Middle frontal gyrus (tissue), 1 donor: ENCODE measurements around the gene BTBD7.
A peak's percentile ranks its signal among the peaks of the same experiment; 100 is the strongest.
"Not testable (repeated sequence)": the region's sequence is repeated elsewhere in the genome, so short reads cannot be mapped to it uniquely, and the experiment has no call there.

Source experiments
- DNase-seq: peaks from one replicate; pipeline ENCODE4 v3.0.0-alpha.2; 2015; ENCODE audit warnings: low spot score; ENCODE audit errors: extremely low spot score

BTBD7 gene

DNA sequence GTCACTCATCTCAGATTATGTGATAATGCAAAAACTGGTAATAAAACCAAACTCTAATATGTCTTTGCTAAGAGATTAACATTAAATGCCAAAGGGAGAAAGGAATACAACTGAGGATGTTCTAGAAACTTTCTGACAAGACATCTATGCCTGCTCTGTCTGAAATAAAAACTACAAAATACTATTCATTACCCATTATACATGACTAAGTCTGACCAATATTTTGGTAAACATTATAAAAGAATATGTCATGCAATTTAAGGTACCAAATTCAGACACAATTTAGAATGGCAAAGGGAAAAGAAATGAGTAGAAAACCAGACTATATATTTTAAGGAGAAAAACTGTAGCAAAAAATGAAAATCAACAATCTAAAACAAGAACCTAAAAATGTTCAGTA lies 86.3 kb downstream of the BTBD7 start:
- DNase-seq, result no peak

DNA sequence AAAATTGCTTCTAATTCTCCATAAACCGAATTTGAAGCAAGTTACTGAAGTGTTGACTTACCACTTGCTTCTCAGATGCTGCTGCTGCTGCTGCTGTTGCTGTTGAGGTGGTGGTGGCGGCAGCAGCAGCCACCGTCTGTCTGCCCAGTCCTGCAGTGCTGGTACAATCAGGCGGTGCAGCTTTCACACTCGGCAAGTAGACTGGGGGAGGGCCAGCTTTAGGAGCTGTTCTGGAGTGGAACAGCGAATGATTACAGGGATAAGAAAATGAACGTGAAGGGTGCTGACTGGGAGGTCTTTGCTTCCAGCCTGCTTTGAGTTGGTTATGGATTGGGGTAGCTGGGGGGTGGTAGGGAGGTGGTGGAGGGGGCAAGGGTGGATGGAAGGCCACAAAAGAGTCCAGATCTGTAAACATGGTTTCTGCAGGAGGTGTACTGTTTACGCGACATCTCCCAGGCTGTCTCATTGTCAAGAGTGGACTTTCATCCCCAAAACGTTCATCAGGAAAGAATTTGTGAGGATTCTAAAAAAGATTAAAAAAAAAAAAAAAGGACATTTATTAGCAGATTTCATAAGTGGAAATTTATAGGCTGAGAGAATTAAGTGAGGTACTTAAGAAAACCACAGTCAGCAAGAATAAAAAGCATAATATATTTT lies 86.9 kb downstream of the BTBD7 start:
- DNase-seq, result no peak

DNA sequence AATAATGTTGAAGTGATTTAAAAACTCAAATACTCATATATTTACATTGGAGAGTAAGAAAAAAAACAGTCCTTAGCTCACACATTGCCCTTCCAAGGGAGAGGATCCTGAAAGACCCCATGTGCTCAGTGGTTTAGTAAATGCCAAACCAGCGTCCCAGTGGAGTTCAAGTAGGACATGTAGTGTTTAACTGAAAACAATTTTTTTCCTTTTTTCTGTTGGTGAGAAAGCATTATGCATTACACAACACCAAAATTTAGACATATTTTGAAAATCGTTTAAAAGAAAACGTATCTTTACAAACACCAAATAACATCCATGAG lies 92.2 kb downstream of the BTBD7 start:
- no peak for DNase-seq

DNA sequence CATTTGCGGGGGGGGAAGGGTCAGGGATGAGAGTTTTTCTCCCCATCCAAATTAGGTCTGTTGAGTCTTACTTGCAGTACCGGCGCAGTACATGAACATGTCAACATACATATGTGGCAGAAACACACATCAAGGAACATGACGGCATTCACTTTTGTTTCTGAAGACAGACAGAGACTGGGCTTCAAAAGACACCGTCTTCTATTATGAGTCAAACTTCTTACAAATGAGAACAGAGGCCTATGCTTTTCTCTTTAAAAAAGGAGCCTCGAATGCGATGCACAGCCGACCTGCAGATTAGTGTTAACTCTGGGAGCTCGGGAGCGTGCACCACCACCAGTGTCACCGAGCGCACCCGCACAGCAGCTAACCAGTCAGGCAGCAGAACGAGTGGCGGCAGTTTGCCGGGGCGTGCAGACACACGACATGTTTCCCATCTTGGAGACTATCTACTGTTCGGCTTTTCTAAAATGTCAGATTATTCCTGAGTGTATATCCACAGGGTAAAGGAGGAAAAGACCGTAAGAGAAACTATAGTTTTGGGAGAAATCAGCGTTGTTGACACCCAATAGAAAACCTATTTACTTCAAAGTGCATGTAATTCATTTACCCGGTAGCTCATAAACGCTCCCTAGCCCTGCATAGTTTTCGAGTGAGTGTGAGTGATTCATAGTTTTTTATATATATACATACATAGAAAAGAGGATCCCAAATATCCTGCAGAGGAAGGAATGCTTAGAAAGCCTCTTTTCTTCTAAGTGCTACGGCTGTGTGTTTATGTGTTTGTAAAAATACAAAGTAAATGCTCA lies 92.8 kb downstream of the BTBD7 start:
- DNase-seq, result no peak

DNA sequence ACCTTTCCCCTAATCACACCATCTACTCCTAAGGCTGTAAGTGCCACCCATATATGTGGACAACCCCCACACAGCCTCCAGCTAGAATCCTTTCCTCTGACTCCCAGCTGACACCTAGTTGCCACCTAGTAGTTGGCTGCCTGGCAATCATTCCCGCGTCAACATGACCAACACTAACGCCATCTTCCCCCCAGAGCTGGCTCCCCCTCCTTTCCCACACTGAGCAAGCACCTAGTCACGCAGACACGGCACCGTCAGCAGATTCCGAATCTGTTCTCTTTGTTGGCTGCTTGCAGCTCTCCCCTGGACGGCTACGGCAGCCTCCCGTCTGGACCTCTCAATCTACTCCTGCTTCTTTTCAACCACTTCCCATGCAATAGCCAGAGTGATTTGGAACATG lies 98.0 kb downstream of the BTBD7 start:
- no peak for DNase-seq

DNA sequence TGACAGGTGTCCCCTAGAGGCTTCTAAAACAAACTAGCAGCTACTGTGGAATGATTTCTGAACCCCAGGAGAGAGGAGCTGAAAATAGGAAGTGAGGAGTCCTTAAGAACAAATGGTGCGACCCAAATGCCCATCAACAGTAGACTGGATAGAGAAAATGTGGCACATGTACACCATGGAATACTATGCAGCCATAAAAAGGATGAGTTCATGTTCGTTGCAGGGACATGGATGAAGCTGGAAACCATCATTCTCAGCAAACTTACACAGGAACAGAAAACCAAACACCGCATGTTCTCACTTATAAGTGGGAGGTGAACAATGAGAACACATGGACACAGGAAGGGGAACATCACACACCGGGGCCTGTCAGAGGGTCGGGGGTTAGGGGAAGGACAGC lies 99.8 kb downstream of the BTBD7 start:
- not testable (repeated sequence) for DNase-seq

DNA sequence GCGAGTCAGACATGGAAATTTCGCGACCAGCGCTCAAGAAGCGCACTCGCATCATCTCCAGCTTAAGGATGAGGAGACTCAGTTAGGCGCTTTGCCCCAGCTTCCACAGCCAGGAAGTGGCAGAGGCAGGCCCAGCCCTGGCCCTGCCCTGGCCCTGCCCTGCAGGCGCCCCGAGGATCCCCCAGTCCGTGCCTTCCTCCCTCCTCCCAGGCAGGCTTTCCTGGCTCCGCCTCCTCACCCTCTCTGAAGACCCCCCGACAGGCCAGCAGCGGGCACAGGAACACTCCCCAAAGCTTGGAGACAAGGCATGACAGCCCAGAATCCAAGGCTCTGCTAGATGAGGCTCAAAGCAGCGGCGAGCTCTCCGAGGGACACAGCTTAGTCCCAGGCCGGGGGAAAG lies 100.7 kb downstream of the BTBD7 start:
- DNase-seq, result no peak

DNA sequence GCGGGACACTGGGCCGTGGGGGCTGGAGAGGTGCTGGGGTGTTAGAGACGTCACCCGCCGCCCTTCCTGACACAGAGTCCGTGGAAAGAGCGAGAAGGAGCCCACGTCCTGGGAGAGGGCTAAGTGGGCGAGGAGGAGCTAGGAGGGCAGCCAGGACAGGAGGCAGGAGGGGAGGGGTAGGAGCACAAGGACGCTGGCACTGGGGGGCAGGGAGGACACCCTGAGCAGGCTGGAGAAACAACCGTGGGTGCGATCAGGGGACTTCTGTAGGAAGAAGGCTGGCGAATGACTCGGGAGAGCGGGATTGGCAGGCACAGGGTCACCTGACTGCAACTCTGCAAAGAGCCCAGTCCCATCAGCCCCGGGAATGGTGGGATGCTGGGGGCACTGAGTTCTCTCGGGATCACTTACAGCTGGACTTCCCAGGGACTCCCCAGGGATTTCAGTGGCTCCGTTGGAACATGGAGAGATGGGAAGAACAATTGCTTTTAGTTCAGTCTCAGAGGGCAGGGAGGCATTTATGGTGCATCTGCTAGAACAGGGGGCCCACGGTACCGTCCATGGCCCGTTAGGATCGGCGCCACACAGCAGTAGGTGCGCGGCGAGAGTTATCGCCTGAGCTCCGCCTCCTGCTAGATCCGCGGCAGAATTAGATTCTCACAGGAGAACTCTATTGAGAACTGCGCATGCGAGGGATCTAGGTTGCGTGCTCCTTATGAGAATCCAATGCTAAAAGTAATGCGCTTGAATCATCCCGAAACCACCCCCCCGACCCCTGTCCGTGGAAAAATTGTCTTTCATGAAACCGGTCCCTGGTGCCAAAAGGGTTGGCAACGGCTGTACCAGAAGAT lies 101.5 kb downstream of the BTBD7 start:
- peak; percentile 22 for DNase-seq

DNA sequence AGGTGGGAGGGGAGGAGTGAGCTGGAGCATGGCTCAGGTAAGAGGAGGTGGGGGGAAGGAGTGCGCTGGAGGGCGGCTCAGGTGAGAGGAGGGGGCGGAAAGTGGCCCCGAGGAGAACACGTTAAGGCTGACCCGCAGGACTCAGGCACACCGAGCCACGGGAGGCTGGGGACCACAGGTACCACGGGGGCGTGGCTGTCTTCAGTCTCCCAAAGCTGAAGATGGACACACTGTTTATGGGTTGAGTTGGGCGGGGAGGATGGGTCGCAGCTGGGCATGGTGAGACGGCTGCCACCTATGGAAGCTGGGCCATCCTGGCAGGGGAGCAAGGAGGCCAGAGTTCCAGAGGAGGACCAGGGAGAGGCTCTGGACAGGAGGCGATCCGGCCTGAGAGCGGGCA lies 102.3 kb downstream of the BTBD7 start:
- DNase-seq, result no peak

DNA sequence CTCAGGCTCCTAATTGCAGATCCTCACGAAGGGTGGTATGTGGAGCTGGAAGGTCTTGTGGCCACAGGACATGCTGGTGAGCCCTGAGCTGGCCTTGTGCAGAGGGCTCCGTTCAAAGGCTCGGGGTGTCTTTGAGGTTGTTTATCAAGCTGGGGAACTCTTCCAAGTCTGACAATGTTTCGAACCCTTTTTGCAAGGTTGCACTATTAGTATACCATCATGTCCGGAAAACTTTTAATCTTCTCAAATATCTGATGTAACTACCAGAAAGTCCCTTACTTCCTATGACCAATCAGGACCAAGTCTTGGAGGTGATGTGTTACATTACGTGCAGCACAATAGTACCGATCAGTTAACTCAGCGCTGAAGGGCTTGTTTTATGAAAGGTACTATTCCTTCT lies 104.3 kb downstream of the BTBD7 start:
- no peak for DNase-seq

DNA sequence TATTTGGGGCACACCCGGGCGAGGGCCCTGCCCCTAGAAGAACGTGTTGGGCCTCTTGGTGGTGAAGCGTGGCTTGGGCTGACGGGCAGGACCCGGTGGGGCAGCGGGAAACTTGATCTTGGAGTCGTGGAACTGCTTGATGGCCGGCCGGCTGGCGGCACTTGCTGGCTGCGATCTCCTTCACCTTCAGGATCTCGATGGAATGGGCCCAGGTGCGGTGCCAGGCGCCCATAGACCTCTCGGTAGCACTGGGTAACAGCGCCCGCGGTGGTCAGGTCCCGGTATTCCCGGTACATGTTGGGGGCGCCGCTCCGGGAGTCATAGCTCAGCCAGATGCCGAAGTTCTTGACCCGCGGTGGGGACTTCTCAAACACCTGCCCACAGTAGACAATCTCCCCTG lies 109.3 kb downstream of the BTBD7 start:
- DNase-seq, result no peak

DNA sequence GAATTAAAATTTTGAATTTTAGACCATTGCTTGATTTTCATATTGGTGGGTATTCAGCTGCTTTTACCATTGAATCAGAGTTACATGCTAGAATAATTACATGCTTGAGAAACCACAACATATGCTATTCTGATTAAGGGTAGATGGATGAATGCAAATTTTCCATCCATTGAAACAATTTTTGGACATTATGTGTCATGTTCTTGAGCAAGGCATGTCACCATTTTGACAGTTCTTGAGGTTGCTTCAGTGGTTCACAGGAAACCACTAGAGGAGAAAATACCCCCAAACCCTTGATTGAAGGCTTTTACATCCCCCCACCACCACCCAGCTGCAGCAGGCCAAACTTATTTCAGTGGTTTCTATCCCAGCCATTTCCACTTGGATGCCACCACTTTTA lies 112.3 kb downstream of the BTBD7 start:
- no peak for DNase-seq

DNA sequence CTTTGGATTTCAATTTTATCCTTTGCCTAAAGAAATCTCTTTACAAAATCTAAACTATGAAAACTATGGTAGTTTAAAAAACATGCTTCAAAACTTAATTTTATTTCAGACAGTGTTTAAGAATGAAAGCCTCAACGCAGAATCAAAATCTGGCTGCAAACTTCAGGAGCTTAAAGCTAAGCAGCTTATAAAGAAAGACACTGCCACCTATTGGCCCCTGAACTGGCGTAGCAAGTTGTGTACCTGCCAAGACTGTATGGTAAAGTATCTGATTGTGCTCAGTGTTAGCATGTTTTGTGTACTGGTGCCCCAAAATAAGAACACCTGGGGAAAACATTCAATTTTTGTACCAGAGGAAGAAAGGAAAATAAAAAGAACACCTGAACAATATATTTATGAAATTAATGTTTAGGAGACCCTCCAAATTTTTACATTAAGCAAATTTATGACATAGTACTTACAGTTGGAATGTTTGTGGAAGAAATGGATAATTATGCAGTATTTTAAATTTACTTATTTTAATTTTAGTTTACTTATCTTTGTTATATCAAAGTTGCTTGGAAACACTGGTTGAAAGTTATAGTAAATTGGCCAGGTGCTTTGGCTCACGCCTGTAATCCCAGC lies 113.6 kb downstream of the BTBD7 start:
- DNase-seq, result no peak

DNA sequence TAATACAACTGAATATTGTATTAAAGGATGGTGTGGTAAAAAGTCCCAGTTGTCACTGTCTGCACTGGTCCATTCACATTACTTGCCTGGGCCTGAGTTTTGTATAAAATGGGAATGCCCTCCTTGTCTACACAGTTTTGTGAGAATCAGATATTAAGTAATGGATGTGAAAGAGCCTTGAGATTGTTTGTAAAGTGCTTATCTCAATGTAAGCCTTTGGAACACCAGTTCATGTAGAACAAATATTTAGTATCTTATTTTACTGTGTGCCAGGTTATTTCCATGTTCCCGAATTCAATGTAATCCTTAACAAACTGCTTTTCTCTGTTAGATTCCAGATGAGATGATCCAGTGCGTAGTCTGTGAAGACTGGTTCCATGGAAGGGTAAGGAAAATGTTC lies 118.2 kb downstream of the BTBD7 start:
- no peak for DNase-seq

DNA sequence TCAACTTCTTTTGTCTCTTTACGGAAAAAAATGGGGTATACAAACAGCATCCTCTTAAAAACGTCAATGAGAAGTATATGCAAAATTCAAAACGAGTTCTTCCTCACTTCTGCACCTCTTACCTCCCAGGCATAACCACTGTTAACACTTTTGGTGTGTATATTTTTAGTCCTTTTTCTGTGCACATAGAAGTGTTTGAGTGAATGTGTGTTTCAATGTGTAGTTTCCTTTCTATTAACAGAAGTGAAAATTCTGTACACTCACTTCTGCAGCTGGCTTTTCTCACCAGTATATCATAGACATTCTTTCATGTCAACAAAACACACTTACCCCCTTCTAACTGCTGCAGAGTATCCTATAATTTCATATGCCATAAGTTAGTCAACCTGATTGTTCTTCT lies 120.4 kb downstream of the BTBD7 start:
- no peak for DNase-seq

DNA sequence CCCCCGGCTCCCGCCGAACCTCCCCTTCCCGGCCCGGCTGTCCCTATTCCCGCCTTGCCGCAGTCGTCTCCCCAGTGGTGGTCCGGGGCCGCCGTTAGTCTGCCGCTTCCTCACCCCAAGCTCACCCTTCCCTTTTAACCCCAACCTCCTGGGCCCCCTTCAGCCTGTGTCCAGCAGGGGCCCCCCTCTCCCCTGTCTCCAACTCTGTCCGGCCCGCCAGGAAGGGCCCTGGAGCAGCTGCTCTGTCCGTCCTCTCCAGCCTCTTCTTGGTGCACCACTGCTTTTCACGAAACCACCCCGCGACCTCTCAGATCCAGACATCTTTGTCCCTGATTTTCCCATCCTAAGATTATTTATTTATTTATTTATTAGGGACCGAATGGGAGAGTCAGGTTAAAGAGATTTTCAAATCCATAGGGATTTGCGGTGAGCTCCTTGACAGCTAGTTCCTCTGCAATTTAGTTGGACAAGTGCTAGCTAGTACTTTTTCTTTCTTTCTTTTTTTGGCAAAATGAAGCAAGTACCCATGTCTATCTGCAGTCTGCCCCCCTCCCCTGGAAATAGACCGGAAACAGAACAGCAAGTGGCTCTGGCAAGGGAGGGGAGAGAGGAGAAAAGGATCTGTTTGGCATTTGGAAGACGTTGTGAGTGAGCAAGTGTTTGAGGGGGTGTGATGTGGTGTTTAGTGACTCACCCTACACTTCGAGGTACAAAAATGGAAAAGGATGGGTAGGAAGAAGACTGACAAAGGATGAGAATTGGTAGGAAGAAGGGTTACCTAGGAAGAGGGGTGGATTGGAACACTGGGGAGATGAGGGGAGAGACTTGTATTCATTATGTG lies 125.1 kb downstream of the BTBD7 start:
- no peak for DNase-seq

DNA sequence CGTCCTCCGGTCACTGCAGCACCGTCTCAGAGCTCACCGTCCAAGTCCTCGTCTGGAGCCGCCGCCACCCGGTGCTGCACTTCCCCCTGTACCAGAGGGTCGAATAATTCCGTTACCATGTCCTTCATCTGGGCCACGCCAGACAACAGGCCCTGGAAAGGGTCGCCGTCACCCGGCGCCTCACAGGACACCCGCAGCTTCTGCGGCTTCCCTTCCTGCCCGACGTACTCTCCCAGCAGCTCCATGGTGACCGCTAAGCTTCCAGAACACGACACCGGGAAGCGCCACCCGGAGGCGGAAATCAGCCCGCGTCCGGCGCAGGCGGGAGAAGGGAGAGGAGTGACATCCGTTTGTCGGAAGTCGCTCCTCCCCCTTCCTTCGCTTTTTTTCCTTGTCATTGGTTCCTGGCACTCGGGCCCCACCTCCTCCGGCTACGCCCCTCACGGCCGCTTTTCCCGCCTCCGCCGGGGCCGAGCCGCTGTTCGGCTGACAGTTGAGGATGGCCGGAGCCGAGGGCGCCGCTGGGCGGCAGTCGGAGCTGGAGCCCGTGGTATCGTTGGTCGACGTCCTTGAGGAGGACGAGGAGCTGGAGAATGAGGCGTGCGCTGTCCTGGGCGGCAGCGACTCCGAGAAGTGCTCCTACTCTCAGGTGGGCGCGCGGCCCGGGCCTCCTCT lies 125.9 kb downstream of the BTBD7 start, which contains the start of the genes GON7 and UBR7:
TSS of gene GON7 (minus strand) at position 273 of the 675 bp plus-strand sequence. CDS start at position 245, 28 bp downstream.
TSS of gene UBR7 (plus strand) at position 464 of the 675 bp plus-strand sequence. CDS start at position 500, 36 bp downstream.
- peak; percentile 95 for DNase-seq

DNA sequence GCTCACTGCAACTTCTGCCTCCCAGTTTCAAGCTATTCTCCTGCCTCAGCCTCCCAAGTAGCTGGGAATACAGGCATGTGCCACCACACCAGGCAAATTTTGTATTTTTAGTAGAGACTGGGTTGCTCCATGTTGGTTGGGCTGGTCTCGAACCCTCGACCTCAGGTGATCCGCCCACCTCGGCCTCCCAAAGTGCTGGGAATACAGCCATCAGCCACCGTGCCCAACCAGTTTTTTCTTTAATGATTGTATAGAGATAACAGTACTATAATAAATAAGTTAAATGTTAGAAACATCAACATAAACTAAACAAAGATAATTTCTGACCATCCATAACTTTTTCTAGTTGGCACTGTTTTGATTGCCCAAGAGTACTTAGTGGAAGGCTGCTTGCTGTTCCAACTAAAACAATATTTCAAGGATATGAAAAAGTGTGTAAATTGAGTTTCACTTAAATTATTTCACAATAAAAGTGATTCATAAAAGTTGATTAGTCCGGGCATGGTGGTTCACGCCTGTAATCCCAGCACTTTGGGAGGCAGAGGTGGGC lies 131.6 kb downstream of the BTBD7 start:
- no peak for DNase-seq

DNA sequence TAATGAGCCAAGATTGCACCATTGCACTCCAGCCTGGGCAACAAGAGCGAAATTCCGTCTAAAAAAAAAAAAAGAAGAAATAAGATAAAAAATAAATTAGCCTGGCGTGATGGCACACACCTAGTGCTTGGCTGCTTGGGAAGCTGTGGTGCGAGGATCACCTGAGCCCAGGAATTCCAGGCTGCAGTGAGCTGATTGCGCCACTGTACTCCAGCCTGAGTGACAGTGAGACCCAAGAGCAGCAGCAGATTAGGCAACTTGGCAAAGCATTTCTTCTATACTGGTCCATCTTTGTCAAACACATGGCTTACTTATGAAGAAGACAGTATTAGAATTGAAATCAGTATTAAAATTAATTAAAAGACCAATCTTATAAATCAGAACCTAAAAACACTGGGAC lies 132.3 kb downstream of the BTBD7 start:
- no peak for DNase-seq

DNA sequence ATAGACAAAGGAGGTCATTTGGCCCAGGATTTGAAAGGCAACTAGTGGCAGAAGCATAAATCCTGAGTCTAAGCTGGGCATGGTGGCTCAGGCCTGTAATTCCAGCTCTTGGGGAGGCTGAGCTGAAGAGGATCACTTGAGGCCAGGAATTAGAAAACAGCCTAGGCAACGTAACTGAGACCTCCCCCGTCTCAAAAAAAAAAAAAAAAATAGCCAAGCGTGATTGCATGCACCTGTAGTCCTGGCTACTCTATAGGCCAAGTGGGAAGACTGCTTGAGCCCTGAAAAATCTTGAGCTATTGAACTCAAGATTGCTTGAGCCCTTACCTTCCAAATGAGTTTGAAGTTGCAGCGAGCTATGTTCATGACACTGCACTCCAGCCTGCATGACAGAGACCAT lies 133.8 kb downstream of the BTBD7 start:
- no peak for DNase-seq
